Germinal center (tissue), 1 donor: Measurements from ENCODE around the gene NUFIP2.
"Not testable (repeated sequence)": the region's sequence is repeated elsewhere in the genome, so short reads cannot be mapped to it uniquely, and the experiment has no call there.

Source experiments
- DNase-seq: peaks from one replicate; pipeline ENCODE4 v3.0.0; 2012; ENCODE audit warnings: mixed read lengths, low spot score

The NUFIP2 gene

GRCh38 chr17:29293890-29294579 lies at the start of gene NUFIP2:
TSS of gene NUFIP2 (minus strand) at chr17:29294148. CDS start at chr17:29294059, 89 bp downstream.
- peak; percentile 97 for DNase-seq

- DNase-seq, result no peak
Observed at GRCh38 chr17:29342158-29342765, 48.3 kb upstream of the NUFIP2 start.

GRCh38 chr17:29341726-29342125 lies 47.8 kb upstream of the NUFIP2 start:
- DNase-seq, result no peak

GRCh38 chr17:29339016-29339415 lies 45.1 kb upstream of the NUFIP2 start:
- not testable (repeated sequence) for DNase-seq

GRCh38 chr17:29331708-29332085 lies 37.7 kb upstream of the NUFIP2 start:
- DNase-seq, result no peak

- no peak for DNase-seq
Observed at GRCh38 chr17:29331075-29331707, 37.2 kb upstream of the NUFIP2 start.

GRCh38 chr17:29327412-29327811 lies 33.5 kb upstream of the NUFIP2 start:
- no peak for DNase-seq

- DNase-seq, result no peak
Observed at GRCh38 chr17:29326023-29326813, 32.3 kb upstream of the NUFIP2 start.

- no peak for DNase-seq
Observed at GRCh38 chr17:29322363-29322762, 28.4 kb upstream of the NUFIP2 start.

GRCh38 chr17:29303386-29303785 lies 9.4 kb upstream of the NUFIP2 start:
- no peak for DNase-seq

- no peak for DNase-seq
Observed at GRCh38 chr17:29299031-29299430, 5.1 kb upstream of the NUFIP2 start.

GRCh38 chr17:29295420-29295819 lies 1.5 kb upstream of the NUFIP2 start:
- no peak for DNase-seq

- no peak for DNase-seq
Observed at GRCh38 chr17:29294580-29294900, 592 bp upstream of the NUFIP2 start.

- peak; percentile 70 for DNase-seq
Observed at GRCh38 chr17:29292992-29293889, 707 bp downstream of the NUFIP2 start.

GRCh38 chr17:29292071-29292991 lies 1.6 kb downstream of the NUFIP2 start:
- DNase-seq, result peak; percentile 56

- DNase-seq, result peak; percentile 49
Observed at GRCh38 chr17:29291163-29291752, 2.7 kb downstream of the NUFIP2 start.

- DNase-seq, result no peak
Observed at GRCh38 chr17:29289852-29290251, 4.1 kb downstream of the NUFIP2 start.

GRCh38 chr17:29283961-29284360 lies 10.0 kb downstream of the NUFIP2 start:
- no peak for DNase-seq

GRCh38 chr17:29283496-29283895 lies 10.5 kb downstream of the NUFIP2 start:
- DNase-seq, result no peak

- no peak for DNase-seq
Observed at GRCh38 chr17:29279397-29280070, 14.4 kb downstream of the NUFIP2 start.
